HepG2 (cell line): Measurements from ENCODE around the gene KRTAP19-8. TPM values are rescaled to one million over a fixed set of nuclear protein-coding genes. Genes with fewer than 3 reads are reported as not detected.

ENCODE experiments used
- ATAC-seq: fragments of 200-7000 bp; cut with Tn5 transposase; 3 replicates; pipeline ENCODE4 v1.9.1; 2020; ENCODE audit warnings: mild to moderate bottlenecking, moderate library complexity
- BruUV-seq: library from RNA; stranded (reverse); fragments of 400-500 nt; replicated peaks from 2 replicates; lab custom pipeline; 2021; lab: Mats Ljungman, UMichigan
- CTCF ChIA-PET: fragments of 300-600 bp; formaldehyde crosslinking; extraction: SDS; loops from one replicate; lab custom pipeline; 2021; ENCODE audit warnings: low total read pairs, inconsistent platforms, low intra/inter-chr PET ratio; lab: Yijun Ruan, JAX
- POLR2A ChIA-PET: fragments of 350-600 bp; sonication (Branson Sonifier 250); formaldehyde crosslinking; loops from one replicate; lab custom pipeline; 2020; ENCODE audit warnings: antibody characterized with exemption, inconsistent platforms; lab: Yijun Ruan, JAX
- DNase-seq: peaks from one replicate; pipeline ENCODE4 v3.0.0-alpha.2; 2015; ENCODE audit warnings: low spot score
- FAIRE-seq: peaks from 3 replicates; lab custom pipeline; 2011; peaks lifted over from hg19 to GRCh38; lab: Jason Lieb, UNC
- H2AFZ ChIP-seq: one replicate; pipeline ENCODE4 v1.6.1; 2011; ENCODE audit warnings: low read length, inconsistent platforms
- H3K27ac ChIP-seq: fragments of 300-600 bp; 3 replicates; pipeline ENCODE4 v1.8.0; 2011; ENCODE audit warnings: mixed run types, mild to moderate bottlenecking, mixed read lengths, low read length, inconsistent platforms; ENCODE audit not compliant: insufficient read depth; ENCODE audit errors: extremely low read length
- H3K27me3 ChIP-seq, 2 experiments: fragments of 200-600 bp in 1 of 2; 2 replicates in 1 of 2; 3 replicates in 1 of 2; pipeline versions ENCODE4 v1.6.0 to v1.8.0; 2011; ENCODE audit warnings: low read length in 2 of 2, mild to moderate bottlenecking in 2 of 2, moderate library complexity in 2 of 2, inconsistent platforms in 1 of 2; ENCODE audit not compliant: insufficient read depth in 2 of 2, control insufficient read depth in 1 of 2
- H3K36me3 ChIP-seq, 2 experiments: fragments of 200-600 bp in 1 of 2; replicated peaks in 1 of 2; 2 replicates in 1 of 2; 3 replicates in 1 of 2; pipeline versions ENCODE4 v1.5.1 to v1.8.0; 2011; ENCODE audit warnings: low read length in 2 of 2, inconsistent platforms in 1 of 2; ENCODE audit not compliant: insufficient read depth in 2 of 2, control insufficient read depth in 1 of 2
- H3K4me1 ChIP-seq: 2 replicates; pipeline ENCODE4 v1.5.1; 2012; ENCODE audit warnings: low read length, inconsistent platforms; ENCODE audit not compliant: insufficient read depth
- H3K4me2 ChIP-seq: 2 replicates; pipeline ENCODE4 v1.6.0; 2011; ENCODE audit warnings: low read depth, low read length, inconsistent platforms
- H3K4me3 ChIP-seq, 3 experiments: fragments of 200-600 bp in 1 of 3; sonication (generic), shearing (Covaris generic) in 1 of 3; replicated peaks in 1 of 3; 2 replicates each; pipeline ENCODE4 v1.5.1; 2011 to 2016; ENCODE audit warnings: low read length in 3 of 3, inconsistent platforms in 2 of 3, low read depth in 2 of 3, mild to moderate bottlenecking in 2 of 3, control low read depth in 1 of 3, mixed read lengths in 1 of 3; ENCODE audit not compliant: insufficient read depth in 1 of 3
- H3K79me2 ChIP-seq: one replicate; pipeline ENCODE4 v1.6.1; 2011; ENCODE audit warnings: low read length, inconsistent platforms; ENCODE audit not compliant: insufficient read depth
- H3K9ac ChIP-seq: 2 replicates; pipeline ENCODE4 v1.6.0; 2011; ENCODE audit warnings: mild to moderate bottlenecking, low read depth, low read length, inconsistent platforms; ENCODE audit not compliant: insufficient read depth
- H3K9me3 ChIP-seq: 2 replicates; pipeline ENCODE4 v1.5.1; 2012; ENCODE audit warnings: mild to moderate bottlenecking, low read length
- H4K20me1 ChIP-seq: 2 replicates; pipeline ENCODE4 v1.6.0; 2011; ENCODE audit warnings: inconsistent platforms, mild to moderate bottlenecking, low read length, moderate library complexity; ENCODE audit not compliant: insufficient read depth
- ATF6 ChIP-seq: sonication (generic); formaldehyde crosslinking; conservative IDR thresholded peaks from 2 replicates; pipeline ENCODE4 v1.4.0; 2020; ENCODE audit warnings: missing genetic modification reagents
- HOXA3 ChIP-seq: sonication (generic); formaldehyde crosslinking; IDR thresholded peaks from 2 replicates; pipeline ENCODE4 v1.5.0; 2020; ENCODE audit warnings: missing genetic modification reagents
- ZBTB34 ChIP-seq: sonication (generic); formaldehyde crosslinking; IDR thresholded peaks from 2 replicates; pipeline ENCODE4 v1.8.0; 2022; ENCODE audit warnings: mild to moderate bottlenecking, missing genetic modification reagents
- ZNF383 ChIP-seq: sonication (generic); formaldehyde crosslinking; IDR thresholded peaks from 2 replicates; pipeline ENCODE4 v1.4.0; 2020; ENCODE audit warnings: missing genetic modification reagents, mild to moderate bottlenecking, borderline replicate concordance
- WGBS: methylation state at CpG from one replicate; pipeline ENCODE4 v1.1.6; 2017; ENCODE audit warnings: low lambda C conversion rate; 5-methylcytosine and 5-hydroxymethylcytosine counted together
- in situ Hi-C: cut with HindIII; loops from 2 replicates; pipeline ENCODE4 v1.10.0; 2017; ENCODE audit warnings: low pct_unique_long_range_greater_than_20kb; ENCODE audit not compliant: extremely low pct_ligation_motif_present
- intact Hi-C: fragments of 100-400 bp; cut with micrococcal nuclease; formaldehyde crosslinking; loops from one replicate; pipeline ENCODE4 v1.10.0; 2022; ENCODE audit not compliant: unreplicated experiment
- polyA plus RNA-seq, 8 experiments: library from polyadenylated mRNA; depleted of rRNA in 3 of 8; stranded (reverse) in 7 of 8; unstranded in 1 of 8; fragments of >200 nt; fragmentation: Illumina TruSeq in 4 of 8; extraction: Trizol in 4 of 8; gene quantifications; 2 replicates each; pipeline versions ENCODE4 v1.2.1 to v1.2.3, GENCODE V29; 2011 to 2016; ENCODE audit warnings: low read depth in 4 of 8, missing spikeins in 1 of 8, mixed read lengths in 1 of 8; ENCODE audit not compliant: insufficient read depth in 1 of 8
- total RNA-seq, 5 experiments: library from RNA; depleted of rRNA; stranded (reverse); fragments of >200 nt; fragmentation: Illumina TruSeq; extraction: Trizol; gene quantifications; 2 replicates each; pipeline ENCODE4 v1.2.3, GENCODE V29; 2016; ENCODE audit warnings: low read depth in 1 of 5

Gene KRTAP19-8
- total and polyA plus RNA-seq, 2 of the 13 experiments (the other 11 are each of a cell fraction or from before 2014, with no cell fraction given): not detected

- no peak for FAIRE-seq
- no TSS peak for BruUV-seq
- H3K4me2 ChIP-seq: no peak overlapping the region
- intact Hi-C loops: no loop called here
- CTCF ChIA-PET: no interaction called here
- POLR2A ChIA-PET: no interaction called here
- H3K4me1 ChIP-seq: peaks cover 7% of the 10 kb centered on the region; the same call in 1 of the 2 replicates
- 58% methylated on average over 33 of the region's 34 CpGs for WGBS
- H3K27me3 ChIP-seq: no peaks in the 10 kb centered on the region
- no peak overlapping the region for H3K27ac ChIP-seq
- no peaks in the 10 kb centered on the region for H3K36me3 ChIP-seq
- H3K4me3 ChIP-seq: no peak overlapping the region
- no peak overlapping the region for H3K9ac ChIP-seq
- TF ChIP-seq HOXA3 (CRISPR knock-in tag) (no peak), ZBTB34 (no peak), ATF6 (CRISPR knock-in tag) (no peak), ZNF383 (CRISPR knock-in tag) (no peak)
- TF ChIP-seq, all 625 proteins: peak for 0
- DNase-seq (no peak), ATAC-seq (no peak)
- in situ Hi-C loops: loop anchor here (25.0 kb wide), 3 partner anchors 751 to 2001 kb away; partner anchors contain the start of genes KRTAP23-1 and KRTAP27-1
- no peaks in the 10 kb centered on the region for H3K9me3 ChIP-seq
- no peaks in the 10 kb centered on the region for H4K20me1 ChIP-seq
- H3K79me2 ChIP-seq: no peaks in the 10 kb centered on the region
- no peak overlapping the region for H2AFZ ChIP-seq
Measured at GRCh38 chr21:31087639-31088473, 49.6 kb upstream of the KRTAP19-8 start.
